Osteoblast (primary cell): ENCODE results near the gene CMIP. TPM values are rescaled to one million over a fixed set of nuclear protein-coding genes. Genes with fewer than 3 reads are reported as not detected.

ENCODE experiments used
- DNase-seq: peaks from one replicate; pipeline ENCODE4 v3.0.0; 2011; ENCODE audit warnings: low spot score, mixed read lengths; ENCODE audit not compliant: insufficient read length; ENCODE audit errors: missing footprints
- H2AFZ ChIP-seq: 2 replicates; pipeline ENCODE4 v1.6.0; 2011; ENCODE audit warnings: mild to moderate bottlenecking, low read length
- H3K27ac ChIP-seq: 2 replicates; pipeline ENCODE4 v1.5.1; 2011; ENCODE audit warnings: mild to moderate bottlenecking, low read depth, low read length, moderate library complexity
- H3K27me3 ChIP-seq: 2 replicates; pipeline ENCODE4 v1.6.0; 2012; ENCODE audit warnings: mild to moderate bottlenecking, control low read depth, inconsistent platforms, low read length, moderate library complexity; ENCODE audit not compliant: insufficient read depth
- H3K36me3 ChIP-seq: 2 replicates; pipeline ENCODE4 v1.5.1; 2011; ENCODE audit warnings: mild to moderate bottlenecking, low read length, control low read depth, moderate library complexity; ENCODE audit not compliant: insufficient read depth
- H3K4me1 ChIP-seq: 2 replicates; pipeline ENCODE4 v1.5.1; 2011; ENCODE audit warnings: mild to moderate bottlenecking, low read length, control low read depth, moderate library complexity; ENCODE audit not compliant: insufficient read depth
- H3K4me2 ChIP-seq: 2 replicates; pipeline ENCODE4 v1.6.0; 2011; ENCODE audit warnings: mild to moderate bottlenecking, low read length; ENCODE audit not compliant: insufficient read depth
- H3K4me3 ChIP-seq: fragments of 200-600 bp; sonication (generic); 3 replicates; pipeline ENCODE4 v1.5.1; 2012; ENCODE audit warnings: mild to moderate bottlenecking, low read length, inconsistent platforms; ENCODE audit not compliant: insufficient read depth
- H3K79me2 ChIP-seq: 2 replicates; pipeline ENCODE4 v1.6.0; 2012; ENCODE audit warnings: mild to moderate bottlenecking, low read length, control low read depth, inconsistent platforms; ENCODE audit not compliant: insufficient read depth
- H3K9me3 ChIP-seq: 2 replicates; pipeline ENCODE4 v1.5.1; 2011; ENCODE audit warnings: low read depth, low read length, control low read depth
- H4K20me1 ChIP-seq: 2 replicates; pipeline ENCODE4 v1.6.0; 2012; ENCODE audit warnings: mild to moderate bottlenecking, low read length, control low read depth; ENCODE audit not compliant: insufficient read depth
- CTCF ChIP-seq: IDR thresholded peaks from 2 replicates; pipeline ENCODE4 v1.5.1; 2011; ENCODE audit warnings: mild to moderate bottlenecking, low read depth, low read length, moderate library complexity; ENCODE audit errors: extremely low read depth
- total RNA-seq: library from RNA; depleted of rRNA; stranded (reverse); fragments of >200 nt; gene quantifications from 2 replicates; pipeline ENCODE4 v1.2.3, GENCODE V29; 2012

CMIP gene
- total RNA-seq, 1 donor = 8.3 TPM

- TF ChIP-seq CTCF = no peak
- Histone ChIP-seq H3K4me1 (peaks cover 3% of the 10 kb centered on the region), H3K9me3 (no peaks in the 10 kb centered on the region), H4K20me1 (no peaks in the 10 kb centered on the region), H3K79me2 (no peaks in the 10 kb centered on the region), H3K36me3 (no peaks in the 10 kb centered on the region), H3K27me3 (no peaks in the 10 kb centered on the region), H3K4me2 (no peak overlapping the region), H3K4me3 (no peak overlapping the region), H2AFZ (no peak overlapping the region), H3K27ac (no peak overlapping the region)
- DNase-seq = no peak
These were observed 304.0 kb downstream of the CMIP start for GRCh38 chr16:81748476-81749198.

GRCh38 chr16:81752225-81752875 lies 307.7 kb downstream of the CMIP start:
- Histone ChIP-seq H4K20me1 (no peaks in the 10 kb centered on the region), H3K27ac (no peak overlapping the region), H3K36me3 (no peaks in the 10 kb centered on the region), H3K79me2 (no peaks in the 10 kb centered on the region), H2AFZ (peak overlapping the region; percentile 99), H3K4me2 (peak overlapping the region; percentile 36), H3K4me3 (no peak overlapping the region), H3K9me3 (no peaks in the 10 kb centered on the region), H3K4me1 (no peaks in the 10 kb centered on the region), H3K27me3 (no peaks in the 10 kb centered on the region)
- no peak for TF ChIP-seq CTCF
- no peak for DNase-seq

GRCh38 chr16:81752876-81753227 lies 308.2 kb downstream of the CMIP start:
- Histone ChIP-seq H3K9me3 (no peaks in the 10 kb centered on the region), H3K4me3 (no peak overlapping the region), H4K20me1 (no peaks in the 10 kb centered on the region), H3K4me1 (no peaks in the 10 kb centered on the region), H3K4me2 (no peak overlapping the region), H2AFZ (peak overlapping the region; percentile 99), H3K79me2 (no peaks in the 10 kb centered on the region), H3K27me3 (no peaks in the 10 kb centered on the region), H3K27ac (no peak overlapping the region), H3K36me3 (no peaks in the 10 kb centered on the region)
- no peak for TF ChIP-seq CTCF
- DNase-seq = no peak

GRCh38 chr16:81754858-81755257 lies 310.2 kb downstream of the CMIP start:
- H3K9me3 ChIP-seq = no peaks in the 10 kb centered on the region
- no peaks in the 10 kb centered on the region for H3K79me2 ChIP-seq
- H3K4me3 ChIP-seq = no peak overlapping the region
- no peaks in the 10 kb centered on the region for H3K4me1 ChIP-seq
- H3K27me3 ChIP-seq = no peaks in the 10 kb centered on the region
- no peaks in the 10 kb centered on the region for H3K36me3 ChIP-seq
- H3K4me2 ChIP-seq = no peak overlapping the region
- H2AFZ ChIP-seq = no peak overlapping the region
- no peak for DNase-seq
- TF ChIP-seq CTCF = no peak
- H4K20me1 ChIP-seq = no peaks in the 10 kb centered on the region
- H3K27ac ChIP-seq = no peak overlapping the region
